GM21737 (cell line): ENCODE data around the gene CPSF6.

ENCODE experiments used
- ATAC-seq: cut with Tn5 transposase; IDR thresholded peaks from one replicate; pipeline ENCODE4 v1.9.1; 2021; ENCODE audit warnings: mild to moderate bottlenecking, moderate library complexity; ENCODE audit not compliant: unreplicated experiment

The CPSF6 gene

DNA sequence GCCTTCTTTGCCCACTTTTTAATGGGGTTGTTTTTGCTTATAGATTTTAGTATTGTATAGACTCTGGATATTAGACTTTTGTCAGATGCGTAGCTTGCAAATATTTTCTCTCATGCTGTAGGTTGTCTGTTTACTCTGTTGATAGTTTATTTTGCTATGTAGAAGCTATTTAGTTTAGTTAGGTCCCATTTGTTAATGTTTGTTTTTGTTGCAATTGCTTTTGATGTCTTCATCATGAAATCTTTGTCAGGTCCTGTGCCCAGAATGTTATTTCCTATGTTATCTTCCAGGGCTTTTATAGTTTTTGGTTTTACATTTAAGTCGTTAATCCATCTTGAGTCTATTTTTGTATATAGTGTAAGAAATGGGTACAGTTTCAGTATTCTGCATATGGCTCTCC lies 78.9 kb downstream of the CPSF6 start:
- ATAC-seq: no peak

DNA sequence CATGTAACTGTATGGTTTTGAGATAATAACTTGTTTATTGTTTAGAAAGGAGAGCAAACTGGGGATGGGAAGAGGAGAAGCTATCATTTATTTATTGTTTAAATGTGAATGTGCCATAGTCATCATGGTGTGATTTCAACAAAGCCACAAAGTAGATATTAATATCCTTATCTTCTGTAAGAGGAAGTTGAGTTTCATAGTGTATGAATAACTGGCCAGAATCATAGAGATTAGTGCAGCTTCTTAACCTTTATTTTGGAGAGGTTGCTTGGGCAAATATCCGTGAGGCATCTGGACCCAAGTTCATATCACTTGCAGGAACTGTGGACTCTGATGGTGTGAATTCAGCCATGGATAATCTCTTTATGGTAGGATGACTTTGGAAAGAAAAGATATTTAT lies 82.0 kb downstream of the CPSF6 start:
- no peak for ATAC-seq
